Ovary (tissue), 9 donors: ENCODE data around the gene GNAS. TPM values are rescaled to one million over a fixed set of nuclear protein-coding genes. Genes with fewer than 3 reads are reported as not detected.

Source experiments
- DNase-seq, 5 donors: peaks; one replicate each; pipeline ENCODE4 v3.0.0-alpha.2; 2019 to 2020
- H3K27ac ChIP-seq, 2 donors: fragments of 200-600 bp; one replicate each; pipeline versions ENCODE4 v1.5.1 to v1.8.0; 2019 to 2022
- H3K27me3 ChIP-seq: fragments of 200-600 bp; one replicate; pipeline ENCODE4 v1.8.0; 2022
- H3K36me3 ChIP-seq: fragments of 200-600 bp; sonication (generic); one replicate; pipeline ENCODE4 v1.5.1; 2019
- H3K4me1 ChIP-seq: one replicate; pipeline ENCODE4 v1.8.1; 2013; ENCODE audit warnings: mild to moderate bottlenecking, moderate library complexity; ENCODE audit not compliant: insufficient read depth
- H3K4me3 ChIP-seq: fragments of 200-600 bp; sonication (generic); one replicate; pipeline ENCODE4 v1.5.1; 2017
- H3K9me3 ChIP-seq, 2 donors: fragments of 200-600 bp in 1 of 2; sonication (generic) in 1 of 2; one replicate each; pipeline versions ENCODE4 v1.5.1 to v1.8.1; 2013 to 2019; ENCODE audit warnings: mild to moderate bottlenecking in 1 of 2, moderate library complexity in 1 of 2
- CTCF ChIP-seq, 3 donors: fragments of 450-650 bp in 2 of 3; fragments of 200-600 bp in 1 of 3; IDR thresholded peaks; one replicate each; pipeline versions ENCODE4 v1.5.1 to v1.8.0; 2016 to 2022; ENCODE audit warnings: antibody characterized with exemption in 3 of 3, mild to moderate bottlenecking in 1 of 3
- EP300 ChIP-seq: sonication (generic); formaldehyde crosslinking; IDR thresholded peaks from one replicate; pipeline ENCODE4 v1.6.1; 2017; ENCODE audit warnings: antibody characterized with exemption
- POLR2A ChIP-seq: fragments of 450-650 bp; IDR thresholded peaks from one replicate; pipeline ENCODE4 v1.6.1; 2017; ENCODE audit warnings: antibody characterized with exemption, mild to moderate bottlenecking, moderate library complexity
- WGBS, 3 donors: extraction: QIAGEN DNeasy Blood & Tissue Kit in 1 of 3; methylation state at CpG; one replicate each; pipeline versions ENCODE4 v1.1.5 to v1.1.7; 2013 to 2017; 5-methylcytosine and 5-hydroxymethylcytosine counted together
- intact Hi-C, 4 donors: fragments of 100-400 bp; cut with DNase I; formaldehyde crosslinking; loops; one replicate each; pipeline versions ENCODE4 v1.11.0 to v1.15.1; 2022 to 2023
- polyA plus RNA-seq, 2 donors: library from polyadenylated mRNA; stranded (reverse); fragments of 200-250 nt in 1 of 2; fragments of 350-450 nt in 1 of 2; fragmentation: Illumina TruSeq in 1 of 2; extraction: RNeasy Lipid Tissue Mini Kit (QIAGEN cat#74804) in 1 of 2; gene quantifications; one replicate each; pipeline ENCODE4 v1.2.3, GENCODE V29; 2013 to 2014
- total RNA-seq, 7 donors: library from RNA; depleted of rRNA in 2 of 7; stranded (reverse); fragments of >200 nt in 2 of 7; fragmentation: NEBNext Ultra II Directional in 3 of 7; extraction: Animal tissue kit (Norgen Biotek cat#: 25700) in 3 of 7; gene quantifications; one replicate each; pipeline versions ENCODE4 v1.1.0 to v1.2.4, GENCODE V29; 2016 to 2023
- donor health status: DM: no; HTN: no; CAD: no; lungs with moderate emphysema.
- donor health status: DM: no; HTN: no; CAD: no.
- donor health status: Bipolar disorder and iron deficiency.
- donor health status: DM: yes; HTN: yes; CAD: no.
- donor health status: DM: no; HTN: no; CAD: no.
- donor health status: DM: yes; HTN: yes; CAD: no.

GNAS gene
- total and polyA plus RNA-seq, 9 donors, result 330 to 1,311 (median 731) TPM

- Histone ChIP-seq H3K36me3 (no peaks in the 10 kb centered on the region), H3K27ac (no peak overlapping the region), H3K4me1 (no peaks in the 10 kb centered on the region), H3K4me3 (no peak overlapping the region), H3K9me3 (no peaks in the 10 kb centered on the region), H3K27me3 (no peaks in the 10 kb centered on the region)
- intact Hi-C loops, result no loop called here
- no peak for DNase-seq
- WGBS, 3 donors, result 76 to 85% (median 79%) methylated on average over 10 of the region's 10 CpGs
- TF ChIP-seq EP300 (no peak), CTCF (IDR thresholded peaks at IDR 0.05) (no peak), POLR2A (no peak)
These were observed 15.8 kb upstream of the GNAS start for GRCh38 chr20:58836616-58837204.

GRCh38 chr20:58837717-58838116, 14.8 kb upstream of the GNAS start:
- 71 to 83% (median 82%) methylated on average over 1 of the region's 1 CpG for WGBS, 3 donors
- Histone ChIP-seq H3K36me3 (no peaks in the 10 kb centered on the region), H3K27ac (no peak overlapping the region), H3K9me3 (no peaks in the 10 kb centered on the region), H3K4me1 (no peaks in the 10 kb centered on the region), H3K27me3 (no peaks in the 10 kb centered on the region), H3K4me3 (no peak overlapping the region)
- DNase-seq, result no peak
- no peak for TF ChIP-seq EP300
- no peak for TF ChIP-seq CTCF (IDR thresholded peaks at IDR 0.05)
- no peak for TF ChIP-seq POLR2A
- intact Hi-C loops, result no loop called here

- DNase-seq, result no peak
- intact Hi-C loops, result no loop called here
- 55 to 66% (median 65%) methylated on average over 4 of the region's 4 CpGs for WGBS, 3 donors
- Histone ChIP-seq H3K4me1 (no peaks in the 10 kb centered on the region), H3K27ac (no peak overlapping the region), H3K9me3 (no peaks in the 10 kb centered on the region), H3K4me3 (no peak overlapping the region), H3K36me3 (no peaks in the 10 kb centered on the region), H3K27me3 (no peaks in the 10 kb centered on the region)
- TF ChIP-seq POLR2A (no peak), EP300 (no peak), CTCF (IDR thresholded peaks at IDR 0.05) (no peak)
These were observed 14.3 kb upstream of the GNAS start for GRCh38 chr20:58838174-58838573.

- Histone ChIP-seq H3K36me3 (no peaks in the 10 kb centered on the region), H3K4me1 (no peaks in the 10 kb centered on the region), H3K27me3 (no peaks in the 10 kb centered on the region), H3K9me3 (no peaks in the 10 kb centered on the region), H3K27ac (no peak overlapping the region), H3K4me3 (no peak overlapping the region)
- DNase-seq, result peak in 1 of 5 donors; percentile 47
- 48 to 54% (median 50%) methylated on average over 27 of the region's 27 CpGs for WGBS, 3 donors
- intact Hi-C loops, result no loop called here
- no peak for TF ChIP-seq POLR2A
- TF ChIP-seq CTCF (IDR thresholded peaks at IDR 0.05), result peak in 1 of 3 donors; percentile 14
- no peak for TF ChIP-seq EP300
These were observed 13.0 kb upstream of the GNAS start for GRCh38 chr20:58839474-58839874.
